HG02938 (cell line): ENCODE data around the gene KRAS.
"Not testable (repeated sequence)": the region's sequence is repeated elsewhere in the genome, so short reads cannot be mapped to it uniquely, and the experiment has no call there.

ENCODE experiments used
- ATAC-seq: cut with Tn5 transposase; IDR thresholded peaks from one replicate; pipeline ENCODE4 v1.9.1; 2021; ENCODE audit warnings: mild to moderate bottlenecking, moderate library complexity; ENCODE audit not compliant: unreplicated experiment

Gene KRAS

GRCh38 chr12:25250744-25251730 is at the start of gene KRAS:
Gene KRAS (minus strand): TSS chr12:25250929.
- peak; percentile 74 for ATAC-seq

- no peak for ATAC-seq
These were observed 45.7 kb upstream of the KRAS start for GRCh38 chr12:25296381-25296780.

- no peak for ATAC-seq
These were observed 44.6 kb upstream of the KRAS start for GRCh38 chr12:25295361-25295760.

GRCh38 chr12:25293653-25294052 is 42.9 kb upstream of the KRAS start:
- no peak for ATAC-seq

- ATAC-seq, result not testable (repeated sequence)
These were observed 42.1 kb upstream of the KRAS start for GRCh38 chr12:25292810-25293221.

- ATAC-seq, result no peak
These were observed 36.9 kb upstream of the KRAS start for GRCh38 chr12:25287610-25288009.

GRCh38 chr12:25286837-25287236 is 36.1 kb upstream of the KRAS start:
- no peak for ATAC-seq

- ATAC-seq, result no peak
These were observed 33.3 kb upstream of the KRAS start for GRCh38 chr12:25284024-25284423.

GRCh38 chr12:25283006-25283405 is 32.3 kb upstream of the KRAS start:
- no peak for ATAC-seq

- ATAC-seq, result no peak
These were observed 29.4 kb upstream of the KRAS start for GRCh38 chr12:25280082-25280481.

GRCh38 chr12:25278269-25278668 is 27.5 kb upstream of the KRAS start:
- ATAC-seq, result no peak

GRCh38 chr12:25276199-25276937 is 25.6 kb upstream of the KRAS start:
- ATAC-seq, result no peak

- no peak for ATAC-seq
These were observed 20.9 kb upstream of the KRAS start for GRCh38 chr12:25271486-25272098.

- peak; percentile 88 for ATAC-seq
These were observed 19.0 kb upstream of the KRAS start for GRCh38 chr12:25269701-25270100.

GRCh38 chr12:25266497-25266896 is 15.8 kb upstream of the KRAS start:
- ATAC-seq, result no peak

GRCh38 chr12:25264862-25265261 is 14.1 kb upstream of the KRAS start:
- ATAC-seq, result no peak

GRCh38 chr12:25264114-25264513 is 13.4 kb upstream of the KRAS start:
- no peak for ATAC-seq

- ATAC-seq, result no peak
These were observed 12.9 kb upstream of the KRAS start for GRCh38 chr12:25263594-25263993.

- no peak for ATAC-seq
These were observed 11.8 kb upstream of the KRAS start for GRCh38 chr12:25262389-25263074.

GRCh38 chr12:25257590-25258324 is 7.0 kb upstream of the KRAS start:
- no peak for ATAC-seq
